NCI-H774 (cell line): ENCODE data around the gene PI16.
"Not testable (repeated sequence)": the region's sequence is repeated elsewhere in the genome, so short reads cannot be mapped to it uniquely, and the experiment has no call there.

Source experiments
- DNase-seq: peaks from one replicate; lab custom pipeline; 2025; lab: John Stamatoyannopoulos, UW

The PI16 gene

GRCh38 chr6:36928547-36928918 lies 26.0 kb upstream of the PI16 start:
- DNase-seq, result no peak

GRCh38 chr6:36929152-36929551 lies 25.4 kb upstream of the PI16 start:
- no peak for DNase-seq

- no peak for DNase-seq
Measured at GRCh38 chr6:36929607-36930006, 24.9 kb upstream of the PI16 start.

GRCh38 chr6:36930483-36930882 lies 24.1 kb upstream of the PI16 start:
- DNase-seq, result no peak

GRCh38 chr6:36933102-36933501 lies 21.4 kb upstream of the PI16 start:
- DNase-seq, result no peak

- no peak for DNase-seq
Measured at GRCh38 chr6:36933519-36933918, 21.0 kb upstream of the PI16 start.

GRCh38 chr6:36934901-36935300 lies 19.6 kb upstream of the PI16 start:
- DNase-seq, result no peak

- no peak for DNase-seq
Measured at GRCh38 chr6:36936824-36937223, 17.7 kb upstream of the PI16 start.

- DNase-seq, result no peak
Measured at GRCh38 chr6:36937896-36938295, 16.6 kb upstream of the PI16 start.

GRCh38 chr6:36938536-36938935 lies 16.0 kb upstream of the PI16 start:
- DNase-seq, result no peak

GRCh38 chr6:36939005-36939404 lies 15.5 kb upstream of the PI16 start:
- not testable (repeated sequence) for DNase-seq

- DNase-seq, result no peak
Measured at GRCh38 chr6:36940027-36940426, 14.5 kb upstream of the PI16 start.

GRCh38 chr6:36941561-36941960 lies 13.0 kb upstream of the PI16 start:
- not testable (repeated sequence) for DNase-seq

GRCh38 chr6:36942329-36942728 lies 12.2 kb upstream of the PI16 start:
- DNase-seq, result not testable (repeated sequence)

GRCh38 chr6:36944650-36945049 lies 9.9 kb upstream of the PI16 start:
- no peak for DNase-seq

GRCh38 chr6:36945301-36945700 lies 9.2 kb upstream of the PI16 start:
- DNase-seq, result no peak

GRCh38 chr6:36946526-36946925 lies 8.0 kb upstream of the PI16 start:
- no peak for DNase-seq

- DNase-seq, result no peak
Measured at GRCh38 chr6:36947570-36948351, 6.8 kb upstream of the PI16 start.

- not testable (repeated sequence) for DNase-seq
Measured at GRCh38 chr6:36949076-36949475, 5.5 kb upstream of the PI16 start.

- DNase-seq, result no peak
Measured at GRCh38 chr6:36949636-36950035, 4.9 kb upstream of the PI16 start.

GRCh38 chr6:36953931-36954261 lies 642 bp upstream of the PI16 start:
- no peak for DNase-seq

GRCh38 chr6:36955136-36955535 lies 598 bp downstream of the PI16 start:
- no peak for DNase-seq

- no peak for DNase-seq
Measured at GRCh38 chr6:36955671-36956445, 1.3 kb downstream of the PI16 start.

- no peak for DNase-seq
Measured at GRCh38 chr6:36956446-36956820, 1.9 kb downstream of the PI16 start.
